Right lung (tissue), 5 donors: ENCODE data around the gene HS3ST4. TPM values are rescaled to one million over a fixed set of nuclear protein-coding genes. Genes with fewer than 3 reads are reported as not detected.
"Not testable (repeated sequence)": the region's sequence is repeated elsewhere in the genome, so short reads cannot be mapped to it uniquely, and the experiment has no call there.

Experiments
- DNase-seq, 2 donors: peaks; one replicate each; pipeline ENCODE4 v3.0.0-alpha.2; 2013
- polyA plus RNA-seq, 5 donors: library from polyadenylated mRNA; unstranded; fragments of 120-200 nt; gene quantifications; one replicate each; pipeline versions ENCODE4 v1.2.1 to v1.2.3, GENCODE V29; 2013; ENCODE audit warnings: inconsistent platforms in 1 of 5, low replicate concordance in 1 of 5; ENCODE audit not compliant: insufficient read length in 5 of 5, insufficient read depth in 1 of 5

The HS3ST4 gene
- polyA plus RNA-seq, 5 donors = 0.06 TPM; not detected in 3

DNA sequence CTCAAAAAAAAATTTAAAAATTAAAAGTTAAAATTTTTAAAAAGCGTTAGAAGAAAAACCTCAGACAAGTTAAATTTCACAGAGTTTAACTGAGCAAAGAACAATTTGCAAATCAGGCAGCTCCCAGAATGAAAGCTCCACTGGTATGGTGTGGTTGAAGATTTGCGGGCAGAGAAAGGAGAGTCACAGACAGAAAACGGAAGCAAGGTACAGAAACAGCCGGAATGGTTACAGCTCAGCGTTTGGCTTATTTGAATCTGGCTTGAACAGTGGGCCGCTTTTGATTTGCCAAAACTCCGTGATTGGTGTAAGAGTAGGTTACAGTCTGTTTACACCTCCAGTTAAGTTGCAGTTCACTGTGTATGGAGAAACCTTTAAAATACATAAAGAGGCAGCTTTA, 297.1 kb downstream of the HS3ST4 start:
- no peak for DNase-seq

DNA sequence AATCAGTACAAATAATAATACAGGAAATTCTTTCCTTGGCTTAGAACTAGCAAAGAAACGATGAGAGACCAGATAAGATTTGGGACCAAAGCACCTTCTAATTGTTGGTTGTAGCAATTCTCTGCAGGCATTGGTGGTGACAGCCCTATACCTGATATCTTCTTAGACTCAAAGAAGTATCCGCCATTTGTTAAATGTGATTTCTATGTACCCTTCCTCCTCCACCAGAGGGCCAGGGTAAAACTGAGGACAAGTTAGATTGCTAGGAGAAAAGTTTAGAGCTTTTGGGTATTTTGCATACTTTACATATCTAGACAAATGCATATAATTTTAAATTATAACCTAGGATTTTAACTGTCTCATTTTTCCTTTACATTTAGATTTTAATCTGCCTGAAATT, 304.3 kb downstream of the HS3ST4 start:
- DNase-seq = no peak

DNA sequence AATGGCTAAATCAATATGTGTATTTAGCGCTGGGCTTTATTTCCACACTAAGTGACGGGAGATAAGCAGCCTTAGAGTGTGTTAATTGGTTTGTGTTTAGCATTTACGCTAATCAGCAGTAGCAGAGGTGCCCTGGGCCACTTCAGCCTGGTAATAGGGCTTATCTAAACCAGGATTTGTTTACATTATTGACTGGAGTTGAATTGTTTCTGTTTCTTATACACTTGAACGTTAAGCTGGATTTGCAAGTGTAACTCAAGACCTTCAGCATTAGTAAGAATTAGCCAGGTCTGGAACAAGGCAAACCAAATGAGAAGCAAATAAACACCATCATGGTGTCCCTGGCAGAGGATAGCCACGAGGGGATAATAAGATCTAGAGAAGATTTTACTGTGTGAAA, 313.6 kb downstream of the HS3ST4 start:
- DNase-seq = no peak

DNA sequence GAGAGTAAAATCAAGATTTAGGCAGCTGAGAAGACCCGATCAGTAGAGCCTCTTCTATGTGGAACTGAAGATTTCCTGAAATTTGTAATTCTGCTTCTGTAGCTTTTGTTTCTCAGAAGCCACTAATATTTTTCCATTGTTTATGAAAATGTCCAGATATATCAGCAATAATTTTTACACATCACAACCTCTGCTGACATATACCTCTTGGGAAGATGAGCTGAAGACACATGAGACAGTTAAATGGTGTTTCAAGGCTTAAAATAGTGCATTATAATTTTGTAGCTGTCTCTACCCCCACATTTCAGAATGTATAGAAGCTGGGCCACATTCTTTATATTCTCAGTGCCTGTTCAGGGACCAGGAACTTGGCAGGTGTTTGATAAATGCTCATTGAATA, 320.6 kb downstream of the HS3ST4 start:
- no peak for DNase-seq

DNA sequence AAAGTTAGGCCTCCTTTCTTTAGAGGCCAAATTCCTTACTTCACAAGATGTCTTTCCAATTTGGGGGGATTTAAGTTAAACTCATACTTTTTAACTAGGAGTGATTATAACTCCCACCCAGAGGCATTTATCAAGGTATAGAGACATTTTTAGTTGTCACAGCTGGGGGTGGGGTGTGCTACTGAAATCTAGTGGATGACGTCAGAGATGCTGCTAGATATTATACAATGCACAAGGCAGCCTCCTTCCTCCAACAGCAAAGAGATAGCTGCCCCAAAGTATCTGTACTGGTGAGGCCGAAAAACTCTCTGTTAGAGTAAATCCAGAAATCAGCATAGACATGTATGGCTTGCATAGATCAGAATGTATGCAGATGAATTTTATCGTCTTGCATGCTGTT, 324.0 kb downstream of the HS3ST4 start:
- DNase-seq = no peak

DNA sequence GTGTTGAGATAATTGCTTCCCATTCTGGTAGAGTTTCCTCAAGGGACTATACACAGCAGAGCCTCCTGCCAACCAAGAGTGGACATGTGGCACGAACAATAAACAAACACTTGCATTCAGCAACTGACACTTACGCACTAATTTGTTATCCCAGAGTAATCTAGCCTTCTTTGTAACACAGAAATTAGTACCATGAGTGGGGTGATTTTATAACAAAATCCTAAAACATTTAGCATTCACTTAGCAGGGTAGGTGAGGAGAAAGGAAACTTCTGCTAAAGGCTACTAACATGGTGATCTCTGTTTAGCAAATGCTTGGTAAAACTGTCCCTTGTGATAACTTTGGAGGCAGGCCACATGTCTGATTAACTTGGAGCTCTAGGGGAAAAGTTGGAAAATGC, 325.2 kb downstream of the HS3ST4 start:
- DNase-seq = no peak

DNA sequence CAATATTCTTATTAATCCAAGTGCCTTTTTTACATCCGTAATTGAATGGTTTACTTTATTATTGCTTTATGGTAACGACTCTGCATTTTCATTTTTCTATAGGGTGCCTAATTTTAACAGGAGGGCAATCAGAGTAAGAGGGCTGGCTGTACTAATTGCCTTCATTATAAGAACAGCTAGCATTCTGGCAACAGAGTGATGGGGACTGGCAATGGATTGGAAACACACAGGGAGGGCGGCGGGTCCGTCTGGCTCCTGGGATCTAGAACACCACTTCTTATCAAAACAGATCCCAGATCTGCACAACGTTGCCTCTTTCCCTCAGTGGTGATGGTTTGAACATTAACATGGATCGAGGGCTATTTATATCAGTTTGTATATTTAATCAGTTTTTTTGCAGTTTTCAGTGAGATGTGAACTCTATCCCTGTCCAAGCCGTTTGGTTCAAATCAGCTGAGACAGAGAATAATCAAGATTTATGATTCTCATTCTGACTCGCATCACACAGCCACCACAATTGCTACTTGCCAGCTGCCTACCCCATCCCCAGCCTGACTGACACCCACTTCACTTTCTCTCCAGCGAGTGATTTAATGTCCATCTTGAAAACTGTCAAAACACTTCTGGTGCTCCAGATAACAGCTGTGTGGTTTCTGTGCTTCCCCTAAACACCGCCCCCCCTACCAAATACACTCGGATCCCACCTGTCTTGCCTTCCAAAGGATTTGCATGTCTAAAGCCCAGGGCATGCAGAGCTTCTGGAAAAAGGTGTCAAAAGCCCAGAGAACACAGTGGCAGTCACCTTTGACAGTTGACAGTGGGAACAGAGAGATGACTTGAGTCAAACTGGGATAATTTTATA, 327.9 kb downstream of the HS3ST4 start:
- no peak for DNase-seq

DNA sequence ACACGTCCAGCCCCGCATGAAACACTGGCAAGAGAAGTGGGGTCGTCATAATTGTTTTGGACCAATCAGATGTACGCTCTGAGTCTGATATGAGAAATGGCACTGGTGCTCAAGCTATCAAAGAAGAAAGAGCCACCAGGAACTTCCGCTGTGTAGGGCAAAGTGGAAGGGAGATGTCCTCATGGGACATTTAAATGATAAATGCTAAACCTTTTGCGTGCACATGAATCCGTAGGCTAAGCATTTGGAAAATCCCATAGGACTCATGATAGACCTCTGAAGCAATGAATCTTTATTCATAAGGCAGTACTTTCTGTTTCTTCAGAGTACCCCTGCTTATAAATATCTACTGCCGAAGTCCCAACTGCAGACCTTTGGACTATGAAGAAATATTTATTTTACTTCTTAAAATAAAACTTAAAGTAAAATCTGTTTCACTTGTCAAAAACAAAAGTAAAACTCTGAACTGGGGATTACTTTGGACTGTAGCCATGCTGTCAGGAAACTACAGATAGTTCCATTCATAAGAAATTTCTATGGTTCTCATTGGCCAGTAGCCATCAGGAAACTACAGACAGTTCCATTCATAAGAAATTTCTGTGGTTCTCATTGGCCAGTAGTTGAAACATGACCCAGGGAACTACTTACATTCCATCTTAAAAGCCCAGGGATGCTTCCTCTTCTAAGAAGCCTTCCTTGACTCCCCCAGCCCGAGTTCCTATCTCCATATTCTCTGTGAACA, 335.1 kb downstream of the HS3ST4 start:
- DNase-seq = no peak

DNA sequence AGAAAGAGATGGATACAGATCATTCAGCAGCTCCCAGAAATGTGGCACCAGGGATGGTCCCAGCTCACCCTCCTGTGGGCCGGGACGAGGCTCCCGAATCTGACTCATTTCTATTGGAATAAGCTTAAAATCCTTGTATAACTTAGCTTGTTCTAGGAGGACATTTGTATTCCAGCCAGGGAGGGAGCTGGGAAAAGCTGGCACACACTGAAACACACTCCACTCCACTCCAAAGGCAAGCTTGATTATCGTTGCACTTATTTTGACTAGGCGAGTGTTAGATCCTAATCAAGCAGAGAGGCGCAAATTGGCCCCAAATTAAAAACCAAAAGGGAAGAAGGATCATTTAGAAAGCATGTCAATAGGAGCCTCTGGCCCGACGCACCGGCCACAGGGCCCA, 339.5 kb downstream of the HS3ST4 start:
- DNase-seq = no peak

DNA sequence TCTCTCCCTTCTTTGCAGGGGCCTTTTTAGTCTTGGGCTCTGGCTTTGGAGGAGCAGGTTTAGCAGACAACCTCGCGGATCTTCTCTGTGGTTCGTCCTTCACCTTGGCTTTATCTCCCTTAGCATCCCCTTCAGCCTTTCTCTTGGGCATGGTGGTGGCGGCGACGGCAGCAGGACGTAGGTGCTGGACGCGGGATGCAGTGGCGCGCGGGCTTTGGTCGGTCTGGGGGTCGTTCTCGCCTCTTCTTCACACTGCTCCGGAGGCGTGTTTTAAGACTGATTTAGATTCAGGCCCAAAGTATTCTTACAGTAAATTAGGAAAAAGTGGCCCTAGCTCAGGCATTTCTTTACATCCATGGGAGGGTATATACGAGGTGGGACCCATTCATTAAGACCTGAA, 340.9 kb downstream of the HS3ST4 start:
- not testable (repeated sequence) for DNase-seq

DNA sequence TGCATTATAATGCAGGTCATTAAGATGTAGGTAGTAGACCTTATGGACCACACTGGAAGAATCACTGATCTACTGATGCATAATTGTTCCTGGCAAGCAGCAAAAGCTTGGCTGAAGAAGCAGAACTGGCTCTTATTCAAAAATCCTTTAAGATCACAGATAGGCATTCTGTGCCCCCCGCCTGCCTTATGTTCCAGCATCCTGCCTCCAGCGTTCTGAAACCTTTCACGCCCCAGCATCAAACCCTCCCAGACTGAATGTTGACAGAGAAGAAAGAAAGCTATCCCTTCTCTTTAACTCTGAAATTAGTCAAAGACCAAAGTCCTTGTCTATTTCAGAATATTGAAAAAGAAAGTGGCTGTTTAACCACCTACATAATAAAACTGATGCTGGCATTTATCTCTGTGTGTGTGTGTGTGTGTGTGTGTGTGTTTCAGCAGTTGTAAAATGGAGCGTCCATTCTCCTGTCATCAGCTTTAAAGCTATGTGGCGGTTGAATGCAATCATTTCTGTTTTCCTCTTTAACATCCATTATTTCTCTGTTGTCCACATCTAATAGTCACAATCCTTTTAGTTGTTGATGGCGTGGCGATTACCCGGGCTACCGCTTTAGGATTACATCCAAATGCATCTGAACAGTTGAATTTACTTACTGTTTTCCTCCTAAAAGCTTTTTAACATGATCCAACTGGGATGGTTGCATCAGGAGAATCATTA, 350.4 kb downstream of the HS3ST4 start:
- DNase-seq = no peak

DNA sequence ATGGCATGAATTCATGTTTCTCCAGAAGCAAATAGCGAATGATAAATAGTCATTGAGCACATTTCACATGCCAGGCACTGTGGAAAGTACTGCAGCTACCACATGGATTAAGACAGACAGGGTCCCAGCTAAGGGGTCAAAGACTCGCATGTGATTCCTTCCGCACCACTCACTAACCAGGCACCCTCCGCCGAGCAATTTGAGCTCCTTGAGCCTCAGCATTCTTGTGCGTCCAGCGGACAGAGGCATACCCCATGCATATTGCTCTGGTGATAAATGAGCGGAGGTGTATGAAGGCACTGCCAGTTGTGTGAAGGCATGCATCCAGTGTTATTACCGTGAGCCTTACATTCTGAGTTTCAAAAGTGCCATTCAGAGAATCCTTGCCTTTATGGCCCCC, 358.7 kb downstream of the HS3ST4 start:
- DNase-seq = no peak

DNA sequence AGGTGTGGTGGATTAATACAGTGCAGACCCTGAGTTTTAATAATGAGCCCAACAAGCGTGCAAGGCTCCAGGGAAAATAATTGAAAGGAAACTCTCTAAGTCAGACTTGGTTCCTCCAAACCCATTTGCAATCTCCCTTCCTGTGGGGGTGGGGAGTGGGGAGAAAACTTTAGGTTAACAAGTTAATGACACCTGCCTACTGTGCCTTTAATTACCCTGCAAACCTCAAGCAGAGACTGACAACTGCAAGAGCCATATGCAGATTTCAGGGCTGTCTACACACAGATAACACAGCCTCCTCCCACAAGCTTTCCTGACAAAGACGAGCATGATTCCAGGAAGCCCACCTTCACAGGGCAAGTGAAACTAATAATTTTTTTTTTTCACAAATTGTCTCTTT, 359.3 kb downstream of the HS3ST4 start:
- no peak for DNase-seq

DNA sequence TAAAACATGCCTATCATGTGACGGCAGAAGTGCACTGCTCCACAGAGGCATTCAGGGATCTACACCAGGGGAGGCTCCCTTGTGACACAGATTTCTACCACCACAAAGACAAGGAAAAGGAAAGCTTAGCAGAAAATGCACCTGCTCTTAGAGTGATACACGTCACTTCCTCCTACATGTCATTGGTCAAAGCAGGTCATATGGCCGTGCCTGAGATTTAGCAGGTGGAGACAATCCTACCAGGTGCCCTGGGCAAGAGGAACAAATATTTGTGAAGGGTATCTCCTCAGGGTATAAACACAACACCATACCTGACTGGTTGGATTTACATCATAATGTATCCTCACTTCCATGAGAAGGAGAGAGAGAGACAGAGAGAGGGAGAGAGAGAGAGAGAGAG, 362.1 kb downstream of the HS3ST4 start:
- DNase-seq = no peak

DNA sequence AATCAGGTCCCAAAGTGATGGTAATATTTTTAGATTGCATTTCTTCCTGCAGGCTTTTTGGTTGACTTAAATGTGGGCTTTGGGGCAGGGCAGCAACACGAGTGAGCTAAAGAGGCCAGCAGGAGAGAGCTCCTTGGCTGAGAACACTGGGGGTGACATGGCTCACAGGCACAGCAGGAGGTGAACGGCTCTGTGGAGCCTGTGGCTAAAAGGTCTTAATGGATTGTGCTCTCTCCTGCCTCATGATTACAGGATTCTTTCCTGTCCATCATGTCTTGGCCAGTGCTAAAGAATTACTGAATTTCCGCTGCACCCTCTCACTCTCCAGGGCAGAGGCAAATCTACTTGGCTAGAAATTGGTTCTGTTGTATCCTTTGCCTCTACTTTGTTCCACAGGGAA, 366.6 kb downstream of the HS3ST4 start:
- DNase-seq = no peak

DNA sequence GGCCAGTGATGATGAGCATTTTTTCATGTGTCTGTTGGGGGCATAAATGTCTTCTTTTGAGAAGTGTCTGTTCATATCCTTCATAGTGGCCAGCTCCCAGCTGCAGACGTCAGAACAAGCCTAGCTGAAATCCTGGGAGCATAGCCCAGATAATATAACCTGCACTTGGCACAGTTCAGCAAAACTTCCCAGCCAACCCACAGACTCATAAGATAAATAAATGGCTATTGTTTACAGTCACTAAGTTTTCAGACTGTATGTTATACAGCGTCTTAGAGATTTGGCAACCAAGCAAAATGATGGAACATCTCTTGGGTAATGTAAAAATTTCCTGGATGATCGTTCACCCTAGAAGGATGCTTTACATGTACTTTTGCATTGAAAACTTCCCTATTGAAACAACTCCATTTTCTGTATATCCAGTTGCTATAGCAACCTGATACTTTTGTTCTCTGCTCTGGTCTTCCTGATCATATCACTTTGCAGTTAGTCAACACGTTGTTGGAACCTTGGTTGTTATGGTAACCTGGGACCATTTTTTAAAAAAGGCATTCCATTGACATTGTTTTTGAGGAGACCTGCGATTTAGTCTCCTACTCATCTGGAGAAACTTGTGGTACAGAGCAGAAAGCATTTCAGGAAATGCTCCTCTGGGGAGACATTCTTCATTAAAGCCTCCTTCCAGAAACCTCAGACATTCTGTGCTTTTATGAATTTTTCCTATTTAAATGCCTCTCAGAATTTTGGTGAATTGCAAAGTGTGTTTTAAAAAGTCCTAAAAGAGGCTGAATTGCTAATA, 378.7 kb downstream of the HS3ST4 start:
- no peak for DNase-seq

DNA sequence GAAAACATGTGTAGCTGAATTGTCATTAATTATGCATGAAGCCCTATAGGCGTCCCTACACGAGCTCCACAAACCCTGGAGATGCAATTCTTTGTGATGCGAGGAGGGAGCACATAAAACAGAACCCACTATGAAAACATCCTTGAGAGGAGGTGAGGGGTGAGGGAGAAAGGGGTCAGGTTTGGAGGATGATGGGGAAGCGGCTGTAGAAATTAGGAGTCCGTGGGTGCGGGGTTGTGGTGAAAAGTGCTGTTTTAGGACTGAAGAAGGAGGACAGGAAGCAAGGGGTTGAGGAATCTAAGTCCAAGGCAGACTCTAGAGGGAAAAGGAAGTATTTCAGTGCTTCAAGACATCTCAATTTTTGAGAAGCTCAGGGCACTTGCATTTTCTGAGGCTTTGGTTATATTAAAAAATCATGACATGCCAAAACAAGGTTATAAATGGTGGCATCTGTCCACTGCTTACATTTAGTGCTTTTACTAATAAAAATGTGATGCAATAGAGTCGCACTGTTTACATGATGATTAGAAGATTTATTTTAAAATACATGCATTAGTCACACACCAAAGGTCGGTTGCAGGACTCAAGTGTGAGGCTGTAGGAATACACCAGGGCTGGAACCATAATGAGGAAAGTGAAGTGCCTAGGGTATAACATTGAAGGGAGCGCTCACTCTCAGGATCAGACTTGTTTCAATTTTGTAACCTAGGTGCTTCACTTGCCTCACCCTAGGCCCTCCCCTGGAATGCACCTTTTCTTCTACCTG, 379.5 kb downstream of the HS3ST4 start:
- DNase-seq = no peak

DNA sequence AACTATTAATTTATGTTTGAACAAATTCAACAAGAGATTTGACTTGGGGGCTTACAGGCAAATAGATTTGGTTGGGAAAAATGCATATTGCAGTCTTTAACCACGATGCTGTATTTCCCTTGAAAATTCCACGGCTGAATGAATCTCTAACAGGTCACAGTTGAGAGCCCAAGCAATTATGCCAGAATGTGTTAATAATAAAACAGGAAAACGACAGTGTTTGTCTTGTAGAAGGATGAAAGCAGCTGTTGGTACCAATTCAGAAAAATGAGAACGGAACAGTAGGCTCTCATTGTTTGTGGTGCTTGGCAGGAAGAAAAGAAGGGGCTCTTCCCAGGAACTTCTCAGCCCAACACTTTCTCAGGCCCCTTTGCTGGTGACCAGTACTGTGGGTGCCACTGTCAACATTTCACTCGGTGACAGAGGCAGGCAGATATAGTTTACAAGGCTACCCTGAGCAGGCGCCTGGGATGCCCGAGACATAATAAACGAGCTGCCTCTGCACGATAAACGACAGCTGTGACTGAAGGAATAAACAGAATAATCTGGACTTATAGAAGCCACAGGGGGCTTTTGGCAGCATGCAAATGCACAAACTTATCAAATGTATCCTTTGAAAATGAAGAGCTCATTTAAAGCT, 387.1 kb downstream of the HS3ST4 start:
- no peak for DNase-seq

DNA sequence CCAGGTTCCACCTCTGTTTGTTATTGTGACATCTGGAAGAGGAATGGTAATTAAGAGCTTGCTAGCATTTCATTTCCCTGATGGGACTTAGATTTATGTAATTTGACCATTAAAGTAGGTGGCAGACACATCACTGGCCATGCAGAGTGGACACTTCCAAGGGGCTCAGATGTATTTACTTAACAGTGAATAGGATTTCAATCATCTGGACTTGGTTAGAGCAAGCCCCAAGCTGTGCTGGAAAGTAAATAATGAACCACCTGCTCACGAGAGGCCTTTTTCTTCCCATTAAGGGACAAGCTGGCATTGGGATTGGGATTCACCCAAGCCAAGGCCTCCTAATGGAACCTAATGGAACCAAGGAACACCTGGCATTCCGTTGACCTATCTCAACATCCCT, 395.3 kb downstream of the HS3ST4 start:
- DNase-seq = no peak

DNA sequence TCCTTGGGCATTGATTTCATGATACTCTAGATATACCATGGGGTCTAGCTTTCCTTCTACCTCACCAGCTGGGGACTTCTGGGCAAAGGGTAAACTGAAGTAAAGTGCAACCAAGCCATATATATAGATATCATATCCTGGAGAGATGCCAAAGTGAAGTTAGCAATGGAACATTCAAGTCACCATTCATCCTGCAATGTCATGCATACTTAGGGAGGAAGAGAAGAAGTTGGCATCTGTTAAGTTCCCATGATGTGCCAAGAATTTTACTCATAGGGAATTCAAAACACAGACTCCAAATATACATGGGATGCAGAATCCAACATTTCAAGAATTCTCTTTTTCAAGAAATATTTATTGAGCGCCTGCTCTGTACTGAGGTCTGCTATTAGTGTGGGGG, 399.8 kb downstream of the HS3ST4 start:
- no peak for DNase-seq

DNA sequence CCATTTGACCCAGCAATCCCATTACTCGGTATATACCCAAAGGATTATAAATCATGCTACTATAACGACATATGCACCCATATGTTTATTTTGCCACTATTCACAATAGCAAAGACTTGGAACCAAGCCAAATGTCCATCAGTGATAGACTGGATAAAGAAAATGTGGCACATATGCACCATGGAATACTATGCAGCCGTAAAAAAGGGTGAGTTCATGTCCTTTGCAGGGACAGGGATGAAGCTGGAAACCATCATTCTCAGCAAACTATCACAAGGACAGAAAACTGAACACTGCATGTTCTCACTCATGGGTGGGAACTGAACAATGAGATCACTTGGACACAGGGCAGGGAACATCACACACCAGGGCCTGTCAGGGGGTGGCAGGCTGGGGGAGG, 406.4 kb downstream of the HS3ST4 start:
- not testable (repeated sequence) for DNase-seq
